GM10266 (cell line): ENCODE results near the gene SNRNP200.
"Not testable (repeated sequence)": the region's sequence is repeated elsewhere in the genome, so short reads cannot be mapped to it uniquely, and the experiment has no call there.

Source experiments
- DNase-seq: peaks from one replicate; pipeline ENCODE4 v3.0.0; 2012; ENCODE audit errors: extremely low spot score
- TF ChIP-seq, protein P1 (sequence below): IDR thresholded peaks from 2 replicates; pipeline ENCODE4 v1.5.1; 2012; ENCODE audit warnings: mild to moderate bottlenecking, low read depth; ENCODE audit not compliant: control insufficient read depth, insufficient read depth; ENCODE audit errors: missing control alignments

SNRNP200 gene

DNA sequence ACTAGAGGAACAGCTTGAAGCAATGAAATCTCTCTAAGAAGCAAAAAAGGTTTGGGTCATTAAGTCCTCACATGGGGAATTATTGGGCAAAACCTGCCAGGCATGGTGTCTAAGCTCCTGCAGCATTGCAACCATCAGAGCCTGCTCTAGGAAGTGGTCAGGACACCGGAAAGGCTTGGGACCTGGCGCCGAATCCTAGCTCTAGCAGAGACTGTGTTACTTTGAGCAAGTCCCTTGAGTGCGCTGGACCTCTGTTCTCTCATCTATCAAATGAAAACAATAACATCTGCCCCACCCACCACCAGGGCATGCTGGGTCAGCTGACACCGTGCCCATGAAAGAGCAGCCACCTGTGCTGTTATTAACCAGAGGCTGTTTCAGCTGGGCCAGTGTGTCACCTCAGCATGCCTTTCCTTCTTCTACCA, 45.8 kb downstream of the SNRNP200 start:
- TF ChIP-seq, protein P1, sequence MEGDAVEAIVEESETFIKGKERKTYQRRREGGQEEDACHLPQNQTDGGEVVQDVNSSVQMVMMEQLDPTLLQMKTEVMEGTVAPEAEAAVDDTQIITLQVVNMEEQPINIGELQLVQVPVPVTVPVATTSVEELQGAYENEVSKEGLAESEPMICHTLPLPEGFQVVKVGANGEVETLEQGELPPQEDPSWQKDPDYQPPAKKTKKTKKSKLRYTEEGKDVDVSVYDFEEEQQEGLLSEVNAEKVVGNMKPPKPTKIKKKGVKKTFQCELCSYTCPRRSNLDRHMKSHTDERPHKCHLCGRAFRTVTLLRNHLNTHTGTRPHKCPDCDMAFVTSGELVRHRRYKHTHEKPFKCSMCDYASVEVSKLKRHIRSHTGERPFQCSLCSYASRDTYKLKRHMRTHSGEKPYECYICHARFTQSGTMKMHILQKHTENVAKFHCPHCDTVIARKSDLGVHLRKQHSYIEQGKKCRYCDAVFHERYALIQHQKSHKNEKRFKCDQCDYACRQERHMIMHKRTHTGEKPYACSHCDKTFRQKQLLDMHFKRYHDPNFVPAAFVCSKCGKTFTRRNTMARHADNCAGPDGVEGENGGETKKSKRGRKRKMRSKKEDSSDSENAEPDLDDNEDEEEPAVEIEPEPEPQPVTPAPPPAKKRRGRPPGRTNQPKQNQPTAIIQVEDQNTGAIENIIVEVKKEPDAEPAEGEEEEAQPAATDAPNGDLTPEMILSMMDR = no peak
- no peak for DNase-seq

DNA sequence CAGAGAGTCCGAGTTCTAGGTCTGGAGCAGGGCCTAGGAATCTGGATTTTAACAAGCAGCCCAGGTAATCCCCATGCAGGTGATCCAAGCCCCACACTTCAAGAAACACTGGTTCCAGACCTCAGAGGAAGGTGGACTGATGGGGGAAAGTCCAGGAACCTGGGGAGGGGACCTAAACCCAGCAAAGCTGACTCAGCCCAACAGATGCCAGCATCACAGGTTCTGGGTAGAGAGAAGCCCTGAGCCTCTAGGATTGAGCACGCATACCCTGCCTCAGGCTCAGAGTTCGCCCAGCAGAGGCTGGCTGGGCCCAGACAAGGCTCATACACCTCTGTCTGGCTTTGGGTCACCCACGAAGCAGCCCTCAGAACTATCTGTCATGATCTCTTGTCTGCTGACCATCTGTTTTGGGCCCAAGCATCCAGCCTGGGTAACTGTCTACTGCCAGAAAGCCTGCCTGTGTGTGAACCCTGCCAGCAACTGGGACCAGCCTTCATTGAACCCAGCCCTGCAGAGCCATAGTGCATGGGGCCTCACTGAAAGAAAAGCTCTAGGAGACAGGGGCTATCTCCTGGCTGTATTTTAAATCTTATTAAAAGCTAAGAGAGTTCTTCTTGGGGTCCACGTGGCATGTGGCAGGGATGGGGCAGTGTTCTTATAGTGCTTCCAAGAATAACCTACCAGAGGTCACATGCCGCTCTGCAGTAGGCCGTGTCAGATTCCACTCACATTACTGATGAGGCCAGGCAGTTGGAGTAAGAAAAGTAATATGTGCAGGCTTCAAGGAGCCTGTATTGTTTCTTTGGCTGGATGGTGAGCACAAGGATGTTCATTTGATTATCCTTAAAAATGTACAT, 47.0 kb downstream of the SNRNP200 start:
- no peak for DNase-seq
- TF ChIP-seq, protein P1 = no peak

DNA sequence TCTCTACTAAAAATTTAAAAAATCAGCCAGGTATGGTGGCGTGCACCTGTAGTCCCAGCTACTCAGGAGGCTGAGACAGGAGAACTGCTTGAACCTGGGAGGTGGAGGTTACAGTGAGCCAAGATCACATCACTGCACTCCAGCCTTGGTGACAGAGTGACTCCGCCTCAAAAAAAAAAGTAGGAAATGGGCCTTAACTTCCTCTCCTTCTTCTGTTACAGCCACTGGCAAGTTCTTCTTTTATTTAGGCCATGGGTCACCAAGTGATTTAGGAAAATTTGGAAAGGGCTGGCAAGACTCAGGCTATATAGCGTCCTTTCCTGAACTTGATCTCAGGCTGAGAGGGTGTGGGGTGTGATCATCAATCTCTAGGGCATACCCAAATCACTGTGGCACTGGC, 47.6 kb downstream of the SNRNP200 start:
- DNase-seq = not testable (repeated sequence)

DNA sequence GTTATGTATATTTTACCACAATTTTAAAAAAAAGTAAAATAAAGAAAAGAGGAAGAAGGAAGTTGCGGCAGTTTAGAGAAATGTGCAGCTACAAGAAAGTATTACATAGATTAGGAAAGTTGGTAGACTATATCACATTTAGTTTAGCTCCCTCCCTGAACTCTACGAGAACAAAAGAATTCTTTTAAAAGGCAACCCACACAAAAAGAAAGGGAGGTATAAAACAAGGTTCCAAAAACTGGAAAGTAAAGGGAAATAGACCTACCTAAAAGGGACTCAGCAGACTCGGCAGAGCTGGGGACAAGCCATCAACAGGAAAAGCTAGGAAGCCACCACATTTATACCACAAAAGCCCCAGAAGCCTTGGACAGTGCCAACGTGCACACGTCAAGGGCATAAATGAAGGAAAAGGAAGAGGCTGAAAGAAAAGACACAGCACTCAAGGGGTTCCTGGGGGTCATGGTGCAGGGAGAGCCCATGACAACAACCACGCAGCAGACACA, 48.7 kb downstream of the SNRNP200 start:
- no peak for DNase-seq
- TF ChIP-seq, protein P1 = no peak

DNA sequence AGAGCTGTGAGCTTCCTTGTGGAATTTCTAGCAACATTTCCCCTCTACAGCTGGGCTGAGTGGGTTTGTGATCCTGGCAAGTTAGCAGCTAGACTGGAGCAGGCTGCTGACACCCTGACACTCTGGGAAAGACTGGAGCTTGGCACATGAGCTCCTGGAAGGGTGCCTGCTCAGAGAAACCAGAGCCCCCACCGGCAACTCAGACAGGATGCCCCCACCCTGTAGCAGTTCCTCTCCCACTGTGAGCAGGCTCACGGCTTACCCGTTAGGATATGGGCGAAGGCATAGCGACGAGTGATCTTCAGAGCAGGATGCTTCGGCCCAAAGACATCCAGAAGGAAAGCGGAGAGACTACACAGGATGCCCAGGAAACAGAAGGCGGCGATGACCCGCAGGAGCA, 50.8 kb downstream of the SNRNP200 start:
- no peak for DNase-seq
- TF ChIP-seq, protein P1 = no peak

DNA sequence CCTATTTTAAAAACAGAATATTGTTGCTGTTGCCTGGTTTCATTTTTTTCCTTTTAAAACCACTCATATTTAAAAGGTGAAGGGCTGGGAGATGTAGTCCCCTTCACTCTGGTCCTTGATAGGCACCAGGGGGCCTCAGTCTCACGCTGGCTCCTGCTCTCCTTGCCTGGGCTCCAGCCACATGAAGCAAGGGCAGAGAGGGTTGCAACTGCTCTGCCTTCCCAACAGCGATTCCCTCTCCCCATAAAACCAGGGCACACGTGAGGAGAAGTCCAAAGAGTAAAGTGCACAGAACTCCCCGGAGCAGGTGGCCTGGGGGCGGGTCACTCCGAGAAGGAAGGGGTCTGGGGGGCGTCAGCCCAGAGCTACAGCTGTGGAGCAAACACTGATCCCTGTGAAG, 52.3 kb downstream of the SNRNP200 start:
- TF ChIP-seq, protein P1 = no peak
- no peak for DNase-seq

DNA sequence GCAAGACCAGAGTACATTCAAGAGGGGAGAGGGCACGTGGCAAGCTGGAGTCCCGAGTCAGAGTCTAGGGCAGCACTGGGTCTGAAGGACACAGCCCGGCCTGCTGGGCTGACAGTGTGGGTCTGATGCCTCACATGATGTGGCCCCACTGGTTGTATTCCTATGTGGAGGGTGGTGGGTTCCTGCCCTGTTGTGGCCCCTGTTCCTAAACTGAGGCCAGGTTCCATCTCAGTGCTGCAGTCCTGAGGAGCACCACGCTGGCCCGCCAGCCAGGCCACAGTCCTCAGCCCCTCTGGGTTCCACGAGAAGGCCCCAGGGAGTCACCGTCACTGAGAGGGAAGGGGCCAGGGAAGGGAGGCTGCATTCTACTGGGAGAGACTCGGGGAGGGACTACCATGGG, 52.8 kb downstream of the SNRNP200 start:
- TF ChIP-seq, protein P1 = no peak
- no peak for DNase-seq

DNA sequence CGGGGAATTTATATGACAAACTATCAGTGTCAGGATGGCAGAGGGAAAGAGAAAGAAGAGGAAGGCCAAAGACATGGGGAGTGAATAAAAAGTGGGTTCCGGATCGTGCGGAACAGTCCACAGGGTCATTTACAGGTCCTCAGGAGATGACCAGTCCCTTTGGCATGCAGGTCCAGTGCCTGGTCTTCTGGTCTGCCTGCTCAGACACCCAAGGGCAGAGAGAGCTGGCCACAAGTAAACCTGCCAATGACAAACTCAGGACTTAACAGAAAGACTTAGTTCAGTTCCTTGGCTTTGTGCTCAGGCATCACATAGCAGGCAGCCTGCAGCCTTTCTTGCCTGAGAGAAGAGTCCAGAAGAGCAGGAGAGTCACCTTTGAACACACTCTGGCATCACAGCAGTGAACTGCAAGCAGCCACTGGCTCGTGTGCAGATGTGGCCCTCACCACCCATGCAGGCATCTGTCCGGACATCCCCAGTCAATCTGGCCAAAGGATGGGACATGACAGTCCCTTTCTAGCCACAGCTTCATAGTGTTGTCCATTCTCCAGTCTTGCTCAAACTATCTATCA, 53.5 kb downstream of the SNRNP200 start:
- TF ChIP-seq, protein P1 = no peak
- no peak for DNase-seq
